Liver (tissue), 9 donors: ENCODE results near the gene ARL13A. TPM values are rescaled to one million over a fixed set of nuclear protein-coding genes. Genes with fewer than 3 reads are reported as not detected.

Experiments
- DNase-seq: peaks from one replicate; pipeline ENCODE4 v3.0.0-alpha.2; 2017; ENCODE audit warnings: low spot score
- H3K27ac ChIP-seq, 2 donors: one replicate each; pipeline ENCODE4 v1.7.0; 2013; ENCODE audit warnings: inconsistent platforms in 2 of 2, low read length in 2 of 2, control low read depth in 1 of 2, low read depth in 1 of 2, mild to moderate bottlenecking in 1 of 2
- H3K27me3 ChIP-seq, 4 donors: one replicate each; pipeline versions ENCODE4 v1.6.1 to v1.7.0; 2013; ENCODE audit warnings: low read length in 3 of 4, inconsistent platforms in 1 of 4, mild to moderate bottlenecking in 1 of 4, moderate library complexity in 1 of 4; ENCODE audit not compliant: control insufficient read depth in 4 of 4, insufficient read depth in 4 of 4
- H3K36me3 ChIP-seq, 4 donors: one replicate each; pipeline versions ENCODE4 v1.6.1 to v1.7.0; 2013; ENCODE audit warnings: low read length in 3 of 4, mild to moderate bottlenecking in 3 of 4, low read depth in 1 of 4, moderate library complexity in 1 of 4; ENCODE audit not compliant: control insufficient read depth in 4 of 4, insufficient read depth in 3 of 4
- H3K4me1 ChIP-seq, 4 donors: one replicate each; pipeline versions ENCODE4 v1.6.1 to v1.7.0; 2013; ENCODE audit warnings: low read length in 3 of 4, mild to moderate bottlenecking in 3 of 4, moderate library complexity in 1 of 4; ENCODE audit not compliant: control insufficient read depth in 4 of 4, insufficient read depth in 4 of 4
- H3K4me3 ChIP-seq, 3 donors: one replicate each; pipeline versions ENCODE4 v1.6.1 to v1.7.0; 2013; ENCODE audit warnings: low read length in 3 of 3, control low read depth in 1 of 3, low read depth in 1 of 3, mild to moderate bottlenecking in 1 of 3
- H3K9ac ChIP-seq, 2 donors: one replicate each; pipeline ENCODE4 v1.7.0; 2013; ENCODE audit warnings: low read length in 2 of 2, mild to moderate bottlenecking in 2 of 2, moderate library complexity in 2 of 2, control low read depth in 1 of 2, low read depth in 1 of 2
- H3K9me3 ChIP-seq, 4 donors: one replicate each; pipeline versions ENCODE4 v1.6.1 to v1.7.0; 2013; ENCODE audit warnings: low read length in 3 of 4; ENCODE audit not compliant: control insufficient read depth in 4 of 4
- ATF3 ChIP-seq: IDR thresholded peaks from 2 replicates; pipeline ENCODE4 v1.6.1; 2016; ENCODE audit warnings: antibody characterized with exemption
- EGR1 ChIP-seq, 2 donors: IDR thresholded peaks; 2 replicates each; pipeline ENCODE4 v1.6.1; 2016 to 2018; ENCODE audit warnings: antibody characterized with exemption in 2 of 2, low read depth in 2 of 2
- GABPA ChIP-seq, 2 donors: IDR thresholded peaks in 1 of 2; conservative IDR thresholded peaks in 1 of 2; 2 replicates each; pipeline ENCODE4 v1.6.1; 2016; ENCODE audit warnings: antibody characterized with exemption in 2 of 2, mild to moderate bottlenecking in 1 of 2, moderate library complexity in 1 of 2
- HNF4A ChIP-seq, 2 donors: conservative IDR thresholded peaks; 2 replicates each; pipeline ENCODE4 v1.6.1; 2016; ENCODE audit warnings: antibody characterized with exemption in 2 of 2, mild to moderate bottlenecking in 2 of 2
- HNF4G ChIP-seq: IDR thresholded peaks from 2 replicates; pipeline ENCODE4 v1.6.1; 2016; ENCODE audit warnings: antibody characterized with exemption
- JUND ChIP-seq, 2 donors: IDR thresholded peaks; 2 replicates each; pipeline ENCODE4 v1.6.1; 2016; ENCODE audit warnings: antibody characterized with exemption in 2 of 2
- NR2F2 ChIP-seq: IDR thresholded peaks from 2 replicates; pipeline ENCODE4 v1.6.1; 2016; ENCODE audit warnings: antibody characterized with exemption
- RAD21 ChIP-seq, 2 donors: IDR thresholded peaks; 2 replicates each; pipeline ENCODE4 v1.6.1; 2016; ENCODE audit warnings: antibody characterized with exemption in 2 of 2, mild to moderate bottlenecking in 2 of 2
- REST ChIP-seq: IDR thresholded peaks from 2 replicates; pipeline ENCODE4 v1.6.1; 2016; ENCODE audit warnings: antibody characterized with exemption, mild to moderate bottlenecking
- RXRA ChIP-seq, 2 donors: IDR thresholded peaks; 2 replicates each; pipeline ENCODE4 v1.6.1; 2017 to 2018; ENCODE audit warnings: antibody characterized with exemption in 2 of 2, mild to moderate bottlenecking in 1 of 2
- SP1 ChIP-seq: IDR thresholded peaks from 2 replicates; pipeline ENCODE4 v1.6.1; 2018; ENCODE audit warnings: antibody characterized with exemption, mild to moderate bottlenecking
- TAF1 ChIP-seq: conservative IDR thresholded peaks from 2 replicates; pipeline ENCODE4 v1.6.1; 2016; ENCODE audit warnings: antibody characterized with exemption, mild to moderate bottlenecking
- YY1 ChIP-seq: IDR thresholded peaks from 2 replicates; pipeline ENCODE4 v1.6.1; 2016; ENCODE audit warnings: antibody characterized with exemption, mild to moderate bottlenecking
- ZBTB33 ChIP-seq: IDR thresholded peaks from 2 replicates; pipeline ENCODE4 v1.6.1; 2016; ENCODE audit warnings: antibody characterized with exemption
- WGBS: extraction: QIAGEN DNeasy Blood & Tissue Kit; methylation state at CpG from one replicate; pipeline ENCODE4 v1.1.7; 2013; 5-methylcytosine and 5-hydroxymethylcytosine counted together
- polyA plus RNA-seq, 2 donors: library from polyadenylated mRNA; stranded (reverse) in 1 of 2; unstranded in 1 of 2; fragments of 200-250 nt in 1 of 2; fragments of >200 nt in 1 of 2; fragmentation: Nextera tagmentation in 1 of 2; extraction: Ambion mirVana in 1 of 2; gene quantifications; one replicate each; pipeline versions ENCODE4 v1.2.1 to v1.2.3, GENCODE V29; 2013 to 2015
- total RNA-seq, 2 donors: library from RNA; depleted of rRNA; stranded (reverse); fragments of >200 nt; gene quantifications; one replicate each; pipeline ENCODE4 v1.2.3, GENCODE V29; 2014
- TF ChIP-seq, protein P1 (sequence below): IDR thresholded peaks from 2 replicates; pipeline ENCODE4 v1.6.1; 2016; ENCODE audit warnings: antibody characterized with exemption
- TF ChIP-seq, protein P2 (sequence below): fragments of 150-350 bp; IDR thresholded peaks from 2 replicates; pipeline ENCODE4 v1.5.1; 2017; ENCODE audit warnings: improper control_type of control experiment, low read depth, low read length; ENCODE audit not compliant: missing input control
- donor health status: healthy.
- donor health status: healthy.
- donor health status: healthy.
- donor health status: healthy.
- donor health status: healthy.

Gene ARL13A
- total and polyA plus RNA-seq, 4 donors: not detected

GRCh38 chrX:100926453-100926852, 43.1 kb upstream of the ARL13A start (continued):
- TF ChIP-seq REST (no peak), HNF4A (conservative IDR thresholded peaks at IDR 0.05) (no peak), RXRA (IDR thresholded peaks at IDR 0.05) (no peak), ATF3 (no peak)

GRCh38 chrX:100928660-100929613, 40.6 kb upstream of the ARL13A start, which contains the start of gene XKRX:
Gene XKRX (minus strand): TSS chrX:100928917. CDS start chrX:100928304, 613 bp downstream.
- Histone ChIP-seq H3K9ac (no peak within 1 kb of the TSS), H3K9me3 (peaks cover 0 to 8% (median 3%) of the 10 kb centered on the region in 4 donors), H3K27me3 (no peaks in the 10 kb centered on the region), H3K36me3 (no peaks in the 10 kb centered on the region), H3K4me1 (peaks cover 0 to 6% (median 2%) of the 10 kb centered on the region in 4 donors), H3K27ac (no peak within 1 kb of the TSS), H3K4me3 (peak within 1 kb of the TSS in 2 of 3 donors; percentile 33 to 45)
- no peak for DNase-seq
- TF ChIP-seq NR2F2: no peak
- no peak for TF ChIP-seq GABPA (IDR thresholded peaks at IDR 0.05 in 1 of 2, conservative IDR thresholded peaks at IDR 0.05 in 1 of 2)
- TF ChIP-seq JUND (IDR thresholded peaks at IDR 0.05): no peak
- TF ChIP-seq, protein P1, sequence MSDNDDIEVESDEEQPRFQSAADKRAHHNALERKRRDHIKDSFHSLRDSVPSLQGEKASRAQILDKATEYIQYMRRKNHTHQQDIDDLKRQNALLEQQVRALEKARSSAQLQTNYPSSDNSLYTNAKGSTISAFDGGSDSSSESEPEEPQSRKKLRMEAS: no peak
- TF ChIP-seq TAF1: no peak
- TF ChIP-seq RAD21 (IDR thresholded peaks at IDR 0.05): no peak
- TF ChIP-seq SP1: no peak
- no peak for TF ChIP-seq REST
- TF ChIP-seq, protein P2, sequence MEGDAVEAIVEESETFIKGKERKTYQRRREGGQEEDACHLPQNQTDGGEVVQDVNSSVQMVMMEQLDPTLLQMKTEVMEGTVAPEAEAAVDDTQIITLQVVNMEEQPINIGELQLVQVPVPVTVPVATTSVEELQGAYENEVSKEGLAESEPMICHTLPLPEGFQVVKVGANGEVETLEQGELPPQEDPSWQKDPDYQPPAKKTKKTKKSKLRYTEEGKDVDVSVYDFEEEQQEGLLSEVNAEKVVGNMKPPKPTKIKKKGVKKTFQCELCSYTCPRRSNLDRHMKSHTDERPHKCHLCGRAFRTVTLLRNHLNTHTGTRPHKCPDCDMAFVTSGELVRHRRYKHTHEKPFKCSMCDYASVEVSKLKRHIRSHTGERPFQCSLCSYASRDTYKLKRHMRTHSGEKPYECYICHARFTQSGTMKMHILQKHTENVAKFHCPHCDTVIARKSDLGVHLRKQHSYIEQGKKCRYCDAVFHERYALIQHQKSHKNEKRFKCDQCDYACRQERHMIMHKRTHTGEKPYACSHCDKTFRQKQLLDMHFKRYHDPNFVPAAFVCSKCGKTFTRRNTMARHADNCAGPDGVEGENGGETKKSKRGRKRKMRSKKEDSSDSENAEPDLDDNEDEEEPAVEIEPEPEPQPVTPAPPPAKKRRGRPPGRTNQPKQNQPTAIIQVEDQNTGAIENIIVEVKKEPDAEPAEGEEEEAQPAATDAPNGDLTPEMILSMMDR: no peak
- no peak for TF ChIP-seq EGR1 (IDR thresholded peaks at IDR 0.05; ENCODE audit: low read depth in 2 of 2)
- no peak for TF ChIP-seq HNF4A (conservative IDR thresholded peaks at IDR 0.05)
- TF ChIP-seq HNF4G: no peak
- no peak for TF ChIP-seq YY1
- no peak for TF ChIP-seq RXRA (IDR thresholded peaks at IDR 0.05)
- no peak for TF ChIP-seq ATF3
- TF ChIP-seq ZBTB33: no peak
- 3% methylated on average over 51 of the region's 51 CpGs for WGBS
